ENCODE data around the gene SPG7. TPM values are rescaled to one million over a fixed set of nuclear protein-coding genes. Genes with fewer than 3 reads are reported as not detected.
"Not testable (repeated sequence)": the region's sequence is repeated elsewhere in the genome, so short reads cannot be mapped to it uniquely, and the experiment has no call there.

SPG7 gene
- total RNA-seq, 1 experiment from 2014 or later: 160 TPM

GRCh38 chr16:89567656-89568594, 59.7 kb downstream of the SPG7 start:
- ChIA-PET POLR2A (ENCODE audit: unreplicated experiment) (no interaction called here), CTCF (no interaction called here)
- H3K36me3 ChIP-seq (ENCODE audit: low read depth): peaks cover 13% of the 10 kb centered on the region
- H3F3A ChIP-seq (ENCODE audit: insufficient read depth, low read depth): peaks cover 46% of the 10 kb centered on the region
- peaks cover 16% of the 10 kb centered on the region for H3K79me2 ChIP-seq (ENCODE audit: low read depth)
- intact Hi-C loops (cut with micrococcal nuclease; ENCODE audit: unreplicated experiment): no loop called here
- no peak for DNase-seq
- H2AFZ ChIP-seq: no peak overlapping the region
- H3K27me3 ChIP-seq (ENCODE audit: insufficient read depth, low read depth): no peaks in the 10 kb centered on the region
- TF ChIP-seq, protein P1, sequence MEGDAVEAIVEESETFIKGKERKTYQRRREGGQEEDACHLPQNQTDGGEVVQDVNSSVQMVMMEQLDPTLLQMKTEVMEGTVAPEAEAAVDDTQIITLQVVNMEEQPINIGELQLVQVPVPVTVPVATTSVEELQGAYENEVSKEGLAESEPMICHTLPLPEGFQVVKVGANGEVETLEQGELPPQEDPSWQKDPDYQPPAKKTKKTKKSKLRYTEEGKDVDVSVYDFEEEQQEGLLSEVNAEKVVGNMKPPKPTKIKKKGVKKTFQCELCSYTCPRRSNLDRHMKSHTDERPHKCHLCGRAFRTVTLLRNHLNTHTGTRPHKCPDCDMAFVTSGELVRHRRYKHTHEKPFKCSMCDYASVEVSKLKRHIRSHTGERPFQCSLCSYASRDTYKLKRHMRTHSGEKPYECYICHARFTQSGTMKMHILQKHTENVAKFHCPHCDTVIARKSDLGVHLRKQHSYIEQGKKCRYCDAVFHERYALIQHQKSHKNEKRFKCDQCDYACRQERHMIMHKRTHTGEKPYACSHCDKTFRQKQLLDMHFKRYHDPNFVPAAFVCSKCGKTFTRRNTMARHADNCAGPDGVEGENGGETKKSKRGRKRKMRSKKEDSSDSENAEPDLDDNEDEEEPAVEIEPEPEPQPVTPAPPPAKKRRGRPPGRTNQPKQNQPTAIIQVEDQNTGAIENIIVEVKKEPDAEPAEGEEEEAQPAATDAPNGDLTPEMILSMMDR (conservative IDR thresholded peaks at IDR 0.05): no peak
- TF ChIP-seq EZH2 (IDR thresholded peaks at IDR 0.05; ENCODE audit: low read depth): no peak
- H4K20me1 ChIP-seq (ENCODE audit: insufficient read depth): peaks cover 30% of the 10 kb centered on the region
- BruUV-seq (replicated peaks): no TSS peak
- H3K4me2 ChIP-seq: no peak overlapping the region
- no peaks in the 10 kb centered on the region for H3K9me3 ChIP-seq (ENCODE audit: insufficient read depth, low read depth)
- H3K27ac ChIP-seq: no peak overlapping the region
- H3K4me1 ChIP-seq (replicated peaks; ENCODE audit: insufficient read depth): peaks cover 34% of the 10 kb centered on the region
- H3K4me3 ChIP-seq: no peak overlapping the region
- H3K9me2 ChIP-seq (ENCODE audit: insufficient read depth): no peaks in the 10 kb centered on the region

DNA sequence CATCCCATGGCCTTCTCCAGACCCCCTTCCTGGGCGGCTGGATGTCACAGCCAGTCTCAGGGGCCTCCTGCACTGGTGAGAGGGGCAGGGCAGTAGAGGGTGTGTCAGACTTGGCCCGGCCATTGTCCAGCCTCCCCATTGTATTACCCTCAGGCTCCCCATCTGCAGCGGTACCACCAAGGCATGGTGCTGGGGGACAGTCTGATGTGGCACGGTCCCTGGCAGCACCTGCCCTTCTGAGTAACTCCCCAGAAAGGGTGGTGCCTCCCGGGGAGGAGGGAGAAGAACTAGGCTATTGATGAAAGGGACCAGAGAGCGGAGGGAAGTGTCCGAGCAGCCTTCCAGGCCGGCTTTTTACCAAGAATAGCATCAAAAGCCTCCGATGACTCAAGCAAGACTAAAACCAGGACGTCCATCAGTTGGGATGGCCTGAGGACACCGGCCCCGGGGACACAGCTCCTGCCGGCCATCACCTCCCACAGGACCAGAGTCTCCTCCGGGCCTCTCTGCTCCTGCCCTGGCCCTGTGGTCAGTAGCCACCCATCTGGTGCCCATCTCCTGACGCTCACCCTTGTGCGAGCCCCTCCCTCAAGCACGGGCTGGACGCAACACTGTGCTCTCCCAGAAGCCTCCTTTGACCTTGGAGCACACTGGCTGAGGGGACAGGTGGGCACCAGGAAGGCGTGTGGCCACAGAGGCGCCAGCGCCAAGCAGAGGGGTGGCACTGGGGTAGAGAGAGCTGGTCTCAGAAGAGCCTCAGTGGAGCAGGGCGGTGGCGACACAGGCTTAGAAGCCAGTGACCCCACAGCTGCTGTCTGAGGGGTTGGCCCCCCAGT, 61.5 kb downstream of the SPG7 start:
- no TSS peak for BruUV-seq (replicated peaks)
- DNase-seq: peak in 1 of 2 experiments; percentile 32
- TF ChIP-seq, protein P1 (conservative IDR thresholded peaks at IDR 0.05): no peak
- TF ChIP-seq EZH2 (IDR thresholded peaks at IDR 0.05; ENCODE audit: low read depth): no peak
- intact Hi-C loops (cut with micrococcal nuclease; ENCODE audit: unreplicated experiment): loop anchor here (5.0 kb wide), 1 partner anchor 133 kb away; the partner anchor contains the start of gene SPATA2L
- Histone ChIP-seq H3K4me3 (no peak overlapping the region), H3K79me2 (ENCODE audit: low read depth) (no peaks in the 10 kb centered on the region), H2AFZ (no peak overlapping the region), H3K4me2 (no peak overlapping the region), H3K4me1 (replicated peaks; ENCODE audit: insufficient read depth) (peaks cover 16% of the 10 kb centered on the region), H3K9me2 (ENCODE audit: insufficient read depth) (no peaks in the 10 kb centered on the region), H3K27ac (no peak overlapping the region), H4K20me1 (ENCODE audit: insufficient read depth) (peaks cover 12% of the 10 kb centered on the region), H3K27me3 (ENCODE audit: insufficient read depth, low read depth) (no peaks in the 10 kb centered on the region), H3F3A (ENCODE audit: insufficient read depth, low read depth) (peaks cover 34% of the 10 kb centered on the region), H3K36me3 (ENCODE audit: low read depth) (no peaks in the 10 kb centered on the region), H3K9me3 (ENCODE audit: insufficient read depth, low read depth) (no peaks in the 10 kb centered on the region)
- ChIA-PET POLR2A (ENCODE audit: unreplicated experiment) (no interaction called here), CTCF (no interaction called here)

GRCh38 chr16:89570342-89570923, 62.2 kb downstream of the SPG7 start:
- peaks cover 9% of the 10 kb centered on the region; the same call in 1 of the 2 replicates for H4K20me1 ChIP-seq (ENCODE audit: insufficient read depth)
- no peaks in the 10 kb centered on the region for H3K27me3 ChIP-seq (ENCODE audit: insufficient read depth, low read depth)
- TF ChIP-seq, protein P1 (conservative IDR thresholded peaks at IDR 0.05): no peak
- no peak for TF ChIP-seq EZH2 (IDR thresholded peaks at IDR 0.05; ENCODE audit: low read depth)
- no peak overlapping the region for H3K27ac ChIP-seq
- no peaks in the 10 kb centered on the region for H3K9me2 ChIP-seq (ENCODE audit: insufficient read depth)
- H2AFZ ChIP-seq: no peak overlapping the region
- intact Hi-C loops (cut with micrococcal nuclease; ENCODE audit: unreplicated experiment): loop anchor here (5.0 kb wide), 1 partner anchor 132 kb away; the partner anchor contains the start of gene SPATA2L
- ChIA-PET CTCF (no interaction called here), POLR2A (ENCODE audit: unreplicated experiment) (no interaction called here)
- no peak overlapping the region for H3K4me2 ChIP-seq
- H3K4me3 ChIP-seq: no peak overlapping the region
- H3K9me3 ChIP-seq (ENCODE audit: insufficient read depth, low read depth): no peaks in the 10 kb centered on the region
- DNase-seq: peak in 1 of 2 experiments; percentile 32
- H3K79me2 ChIP-seq (ENCODE audit: low read depth): no peaks in the 10 kb centered on the region
- H3K4me1 ChIP-seq (replicated peaks; ENCODE audit: insufficient read depth): peaks cover 8% of the 10 kb centered on the region
- H3K36me3 ChIP-seq (ENCODE audit: low read depth): no peaks in the 10 kb centered on the region
- BruUV-seq (replicated peaks): no TSS peak
- H3F3A ChIP-seq (ENCODE audit: insufficient read depth, low read depth): peaks cover 28% of the 10 kb centered on the region

GRCh38 chr16:89570983-89571598, 62.9 kb downstream of the SPG7 start:
- H3K9me3 ChIP-seq (ENCODE audit: insufficient read depth, low read depth); H3K27me3 ChIP-seq (ENCODE audit: insufficient read depth, low read depth); H4K20me1 ChIP-seq (ENCODE audit: insufficient read depth); CTCF ChIA-PET; BruUV-seq (replicated peaks); H2AFZ ChIP-seq; H3K4me3 ChIP-seq; H3K4me2 ChIP-seq; H3K36me3 ChIP-seq (ENCODE audit: low read depth); H3K79me2 ChIP-seq (ENCODE audit: low read depth); H3K9me2 ChIP-seq (ENCODE audit: insufficient read depth); H3K27ac ChIP-seq; H3K4me1 ChIP-seq (replicated peaks; ENCODE audit: insufficient read depth): not testable (repeated sequence)
- H3F3A ChIP-seq (ENCODE audit: insufficient read depth, low read depth): peaks cover 22% of the 10 kb centered on the region; the same call in 1 of the 2 replicates
- intact Hi-C loops (cut with micrococcal nuclease; ENCODE audit: unreplicated experiment): loop anchor here (5.0 kb wide), 1 partner anchor 131 kb away; the partner anchor contains the start of gene SPATA2L
- peak in 1 of 2 experiments; percentile 26 for DNase-seq
- POLR2A ChIA-PET (ENCODE audit: unreplicated experiment): interaction anchor here (0.5 kb wide), 1 partner anchor 20 kb away, joined by 3 read pairs; no protein-coding TSS in a partner anchor

Measured in PC-9 (cell line).